ENCODE results near the gene COX7A1. TPM values are rescaled to one million over a fixed set of nuclear protein-coding genes. Genes with fewer than 3 reads are reported as not detected.
A peak's percentile ranks its signal among the peaks of the same experiment; 100 is the strongest.

The COX7A1 gene
- total RNA-seq, 1 experiment from 2014 or later: not detected

- H3K36me3 ChIP-seq (ENCODE audit: control insufficient read depth, insufficient read depth, low read length): no peaks in the 10 kb centered on the region
- Mint-ChIP-seq H3K4me1 (ENCODE audit: low read depth, unreplicated experiment) (peaks cover 13% of the 10 kb centered on the region), H3K27me3 (ENCODE audit: insufficient read depth, unreplicated experiment) (no peaks in the 10 kb centered on the region), H3K9me3 (ENCODE audit: unreplicated experiment) (no peaks in the 10 kb centered on the region), H3K27ac (ENCODE audit: unreplicated experiment) (peak overlapping the region; percentile 80), H3K4me3 (ENCODE audit: unreplicated experiment) (peak overlapping the region; percentile 81), H3K36me3 (ENCODE audit: insufficient read depth, unreplicated experiment) (peaks cover 7% of the 10 kb centered on the region)
- ChIA-PET CTCF (interaction anchor here (0.6 to 2.5 kb wide), 16 partner anchors 10 to 445 kb away, joined by 3 to 27 read pairs (median 4); partner anchors contain the start of genes ALKBH6, CAPNS1, POLR2I and TBCB), POLR2A (interaction anchor here (0.5 to 1.6 kb wide), 6 partner anchors 12 to 1779 kb away, joined by 4 to 10 read pairs (median 6); partner anchors contain the start of genes CAPNS1, POLR2I, SIPA1L3 and TBCB)
- peaks cover 9% of the 10 kb centered on the region for H3K4me1 ChIP-seq
- DNase-seq: peak; percentile 59 to 62
- BruUV-seq (replicated peaks): TSS peak; percentile 79
- H3K4me3 ChIP-seq (ENCODE audit: low read depth, low read length): peak overlapping the region; percentile 40
- H3K27me3 ChIP-seq (replicated peaks; ENCODE audit: control insufficient read depth, insufficient read depth, low read length): no peaks in the 10 kb centered on the region
- intact Hi-C loops (cut with micrococcal nuclease; ENCODE audit: unreplicated experiment): loop anchor here (1.0 kb wide), 1 partner anchor 11 kb away; no protein-coding TSS in a partner anchor
- no peaks in the 10 kb centered on the region for H3K9me3 ChIP-seq
- TF ChIP-seq CTCF (IDR thresholded peaks at IDR 0.05; ENCODE audit: insufficient read depth in 1 of 2, low read depth in 1 of 2, low read length in 1 of 2, severe bottlenecking in 1 of 2, unreplicated experiment in 1 of 2): no peak
These were observed 23.9 kb downstream of the COX7A1 start for GRCh38 chr19:36128392-36128736.

GRCh38 chr19:36125557-36125956 is 26.7 kb downstream of the COX7A1 start:
- no TSS peak for BruUV-seq (replicated peaks)
- CTCF ChIA-PET: no interaction called here
- POLR2A ChIA-PET: no interaction called here
- Histone ChIP-seq H3K27me3 (replicated peaks; ENCODE audit: control insufficient read depth, insufficient read depth, low read length) (no peaks in the 10 kb centered on the region), H3K36me3 (ENCODE audit: control insufficient read depth, insufficient read depth, low read length) (no peaks in the 10 kb centered on the region; the same call in 1 of the 2 replicates), H3K9me3 (no peaks in the 10 kb centered on the region), H3K4me3 (ENCODE audit: low read depth, low read length) (no peak overlapping the region), H3K4me1 (peaks cover under 1% of the 10 kb centered on the region; the same call in 1 of the 2 replicates)
- H3K27me3 Mint-ChIP-seq (ENCODE audit: insufficient read depth, unreplicated experiment): no peaks in the 10 kb centered on the region
- H3K27ac Mint-ChIP-seq (ENCODE audit: unreplicated experiment): no peak overlapping the region
- intact Hi-C loops (cut with micrococcal nuclease; ENCODE audit: unreplicated experiment): no loop called here
- H3K36me3 Mint-ChIP-seq (ENCODE audit: insufficient read depth, unreplicated experiment): peaks cover 19% of the 10 kb centered on the region
- no peak for TF ChIP-seq CTCF (IDR thresholded peaks at IDR 0.05; ENCODE audit: insufficient read depth in 1 of 2, low read depth in 1 of 2, low read length in 1 of 2, severe bottlenecking in 1 of 2, unreplicated experiment in 1 of 2)
- no peak overlapping the region for H3K4me3 Mint-ChIP-seq (ENCODE audit: unreplicated experiment)
- H3K4me1 Mint-ChIP-seq (ENCODE audit: low read depth, unreplicated experiment): no peaks in the 10 kb centered on the region
- no peaks in the 10 kb centered on the region for H3K9me3 Mint-ChIP-seq (ENCODE audit: unreplicated experiment)
- DNase-seq: no peak

- Mint-ChIP-seq H3K36me3 (ENCODE audit: insufficient read depth, unreplicated experiment) (peaks cover 48% of the 10 kb centered on the region), H3K4me1 (ENCODE audit: low read depth, unreplicated experiment) (peaks cover 24% of the 10 kb centered on the region), H3K4me3 (ENCODE audit: unreplicated experiment) (no peak overlapping the region), H3K9me3 (ENCODE audit: unreplicated experiment) (no peaks in the 10 kb centered on the region), H3K27me3 (ENCODE audit: insufficient read depth, unreplicated experiment) (no peaks in the 10 kb centered on the region), H3K27ac (ENCODE audit: unreplicated experiment) (no peak overlapping the region)
- no peak overlapping the region for H3K4me3 ChIP-seq (ENCODE audit: low read depth, low read length)
- intact Hi-C loops (cut with micrococcal nuclease; ENCODE audit: unreplicated experiment): no loop called here
- no peaks in the 10 kb centered on the region for H3K9me3 ChIP-seq
- TF ChIP-seq CTCF (IDR thresholded peaks at IDR 0.05; ENCODE audit: insufficient read depth in 1 of 2, low read depth in 1 of 2, low read length in 1 of 2, severe bottlenecking in 1 of 2, unreplicated experiment in 1 of 2): no peak
- BruUV-seq (replicated peaks): no TSS peak
- H3K4me1 ChIP-seq: peaks cover 9% of the 10 kb centered on the region; the same call in 1 of the 2 replicates
- no peak for DNase-seq
- peaks cover 1% of the 10 kb centered on the region for H3K36me3 ChIP-seq (ENCODE audit: control insufficient read depth, insufficient read depth, low read length)
- H3K27me3 ChIP-seq (replicated peaks; ENCODE audit: control insufficient read depth, insufficient read depth, low read length): no peaks in the 10 kb centered on the region
- ChIA-PET CTCF (no interaction called here), POLR2A (no interaction called here)
These were observed 30.6 kb downstream of the COX7A1 start for GRCh38 chr19:36121486-36122124.

All from Caco-2 (cell line).